Breast epithelium (tissue), 4 donors: ENCODE results near the gene CASQ1. TPM values are rescaled to one million over a fixed set of nuclear protein-coding genes. Genes with fewer than 3 reads are reported as not detected.

Experiments used
- DNase-seq, 2 donors: peaks; one replicate each; pipeline ENCODE4 v3.0.0-alpha.2; 2019; ENCODE audit warnings: low spot score in 2 of 2
- H3K27ac ChIP-seq, 2 donors: fragments of 200-600 bp; sonication (generic) in 1 of 2; one replicate each; pipeline ENCODE4 v1.5.1; 2016 to 2019; ENCODE audit warnings: mild to moderate bottlenecking in 1 of 2
- H3K27me3 ChIP-seq, 2 donors: fragments of 200-600 bp; sonication (generic) in 1 of 2; one replicate each; pipeline versions ENCODE4 v1.5.1 to v1.6.0; 2017 to 2019; ENCODE audit warnings: control low read depth in 1 of 2, mild to moderate bottlenecking in 1 of 2
- H3K36me3 ChIP-seq: fragments of 200-600 bp; one replicate; pipeline ENCODE4 v1.5.1; 2019
- H3K4me1 ChIP-seq, 2 donors: fragments of 200-600 bp; sonication (generic); one replicate each; pipeline ENCODE4 v1.5.1; 2016 to 2019; ENCODE audit warnings: control low read depth in 1 of 2
- H3K4me3 ChIP-seq, 3 donors: fragments of 200-600 bp; sonication (generic); 1 replicate in 2 of 3; 2 replicates in 1 of 3; pipeline ENCODE4 v1.5.1; 2016 to 2019; ENCODE audit warnings: mild to moderate bottlenecking in 3 of 3, moderate library complexity in 2 of 3
- H3K9me3 ChIP-seq, 2 donors: fragments of 200-600 bp; sonication (generic) in 1 of 2; one replicate each; pipeline ENCODE4 v1.5.1; 2016 to 2019; ENCODE audit warnings: control low read depth in 1 of 2
- CTCF ChIP-seq, 3 donors: fragments of 450-650 bp; IDR thresholded peaks; one replicate each; pipeline ENCODE4 v1.5.1; 2016 to 2017; ENCODE audit warnings: antibody characterized with exemption in 3 of 3, mild to moderate bottlenecking in 3 of 3, moderate library complexity in 3 of 3
- POLR2A ChIP-seq: fragments of 450-650 bp; IDR thresholded peaks from one replicate; pipeline ENCODE4 v1.6.1; 2016; ENCODE audit warnings: antibody characterized with exemption, mild to moderate bottlenecking, moderate library complexity
- POLR2AphosphoS5 ChIP-seq, 3 donors: sonication (generic); formaldehyde crosslinking; IDR thresholded peaks; one replicate each; pipeline ENCODE4 v1.6.1; 2017; ENCODE audit warnings: antibody characterized with exemption in 3 of 3
- intact Hi-C: fragments of 100-400 bp; cut with DNase I; formaldehyde crosslinking; loops from one replicate; pipeline ENCODE4 v1.15.1; 2023; ENCODE audit warnings: low total_unique reads
- total RNA-seq, 3 donors: library from RNA; depleted of rRNA; stranded (reverse); fragments of >200 nt; gene quantifications; one replicate each; pipeline ENCODE4 v1.1.0, GENCODE V29; 2016

CASQ1 gene
- total RNA-seq, 3 donors from 2014 or later = 0.59 TPM; not detected in 2

DNA sequence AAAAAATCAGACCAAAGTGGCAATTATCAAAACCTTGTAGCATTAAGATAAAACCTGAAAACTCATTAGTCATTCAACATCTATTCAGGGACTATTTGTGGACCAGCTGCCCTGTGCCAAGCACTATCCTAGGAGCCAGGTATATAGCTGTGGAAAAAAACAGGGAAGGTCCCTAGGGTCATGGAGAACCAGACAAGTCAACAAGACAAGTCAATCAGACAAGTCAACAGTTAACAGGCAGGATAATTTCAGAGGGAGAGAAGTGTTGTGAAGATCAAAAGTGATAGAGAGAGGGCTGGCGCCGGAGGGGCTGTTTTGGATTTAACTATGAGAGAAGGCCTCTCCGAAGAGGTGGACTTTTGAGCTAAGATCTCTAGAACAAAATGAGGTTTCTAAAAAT is 42.3 kb upstream of the CASQ1 start:
- no peaks in the 10 kb centered on the region for H3K9me3 ChIP-seq
- no peak overlapping the region for H3K4me3 ChIP-seq
- no peak for TF ChIP-seq POLR2A
- TF ChIP-seq POLR2AphosphoS5 (IDR thresholded peaks at IDR 0.05) = no peak
- TF ChIP-seq CTCF (IDR thresholded peaks at IDR 0.05) = no peak
- H3K27ac ChIP-seq = no peak overlapping the region
- H3K4me1 ChIP-seq = no peaks in the 10 kb centered on the region
- no peaks in the 10 kb centered on the region for H3K27me3 ChIP-seq
- no peaks in the 10 kb centered on the region for H3K36me3 ChIP-seq
- no peak for DNase-seq
- intact Hi-C loops = no loop called here

DNA sequence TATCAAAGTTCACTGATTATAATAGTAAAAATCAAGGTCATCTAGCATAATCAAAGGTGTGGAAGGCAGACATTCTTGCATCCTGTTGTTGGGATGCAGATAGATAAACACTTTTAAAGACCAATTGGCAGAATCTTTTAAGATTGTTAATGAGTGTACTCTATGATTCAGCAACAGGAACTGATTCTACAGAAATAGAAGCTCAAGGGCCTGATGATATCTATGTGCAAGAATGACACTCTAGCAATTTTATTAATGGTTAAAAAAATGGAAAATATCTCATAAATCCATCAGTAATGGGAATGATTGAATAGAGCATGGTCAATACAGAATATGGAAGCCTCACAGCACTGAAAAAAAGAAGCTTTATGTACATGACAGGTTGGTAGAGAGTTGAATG is 41.1 kb upstream of the CASQ1 start:
- Histone ChIP-seq H3K4me3 (no peak overlapping the region), H3K9me3 (no peaks in the 10 kb centered on the region), H3K4me1 (no peaks in the 10 kb centered on the region), H3K27me3 (no peaks in the 10 kb centered on the region), H3K36me3 (no peaks in the 10 kb centered on the region), H3K27ac (no peak overlapping the region)
- intact Hi-C loops = no loop called here
- TF ChIP-seq CTCF (IDR thresholded peaks at IDR 0.05) = no peak
- TF ChIP-seq POLR2A = no peak
- no peak for DNase-seq

GRCh38 chr1:160149716-160150115 is 40.7 kb upstream of the CASQ1 start:
- Histone ChIP-seq H3K27me3 (no peaks in the 10 kb centered on the region), H3K27ac (no peak overlapping the region), H3K4me1 (no peaks in the 10 kb centered on the region), H3K9me3 (no peaks in the 10 kb centered on the region), H3K36me3 (no peaks in the 10 kb centered on the region), H3K4me3 (no peak overlapping the region)
- no peak for DNase-seq
- no peak for TF ChIP-seq POLR2A
- no peak for TF ChIP-seq POLR2AphosphoS5 (IDR thresholded peaks at IDR 0.05)
- TF ChIP-seq CTCF (IDR thresholded peaks at IDR 0.05) = no peak
- intact Hi-C loops = no loop called here

GRCh38 chr1:160151303-160151702 is 39.1 kb upstream of the CASQ1 start, which contains the start of gene ATP1A4:
Gene ATP1A4, plus strand, starts transcription at chr1:160151603. Its CDS starts 438 bp downstream, at chr1:160152041.
- Histone ChIP-seq H3K4me1 (no peaks in the 10 kb centered on the region), H3K27ac (no peak within 1 kb of the TSS), H3K36me3 (no peaks in the 10 kb centered on the region), H3K4me3 (no peak within 1 kb of the TSS), H3K27me3 (no peaks in the 10 kb centered on the region), H3K9me3 (no peaks in the 10 kb centered on the region)
- intact Hi-C loops = no loop called here
- no peak for TF ChIP-seq POLR2AphosphoS5 (IDR thresholded peaks at IDR 0.05)
- DNase-seq = no peak

GRCh38 chr1:160154790-160155189 is 35.6 kb upstream of the CASQ1 start:
- H3K27ac ChIP-seq = no peak overlapping the region
- no peak for DNase-seq
- no peak overlapping the region for H3K4me3 ChIP-seq
- no peaks in the 10 kb centered on the region for H3K4me1 ChIP-seq
- TF ChIP-seq POLR2AphosphoS5 (IDR thresholded peaks at IDR 0.05) (no peak), CTCF (IDR thresholded peaks at IDR 0.05) (no peak), POLR2A (no peak)
- no peaks in the 10 kb centered on the region for H3K36me3 ChIP-seq
- H3K27me3 ChIP-seq = no peaks in the 10 kb centered on the region
- H3K9me3 ChIP-seq = no peaks in the 10 kb centered on the region
- intact Hi-C loops = no loop called here

DNA sequence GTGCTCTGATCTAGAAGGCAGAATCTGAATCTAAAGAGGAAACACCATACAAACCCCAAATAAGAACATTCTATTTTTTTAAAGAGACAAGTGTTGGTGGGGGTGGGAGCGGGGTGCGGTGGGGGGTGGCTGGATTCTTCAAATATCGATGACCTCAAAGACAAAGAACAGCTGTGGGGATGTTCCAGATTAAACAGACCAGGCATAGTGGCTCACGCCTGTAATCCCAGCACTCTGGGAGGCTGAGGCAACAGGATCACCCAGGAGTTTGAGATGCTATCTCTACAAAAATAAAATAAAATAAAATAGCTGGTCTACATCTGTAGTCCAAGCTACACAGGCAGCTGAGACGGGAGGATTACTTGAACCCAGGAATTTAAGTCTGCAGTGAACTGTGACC is 34.0 kb upstream of the CASQ1 start:
- Histone ChIP-seq H3K36me3 (no peaks in the 10 kb centered on the region), H3K4me3 (no peak overlapping the region), H3K9me3 (no peaks in the 10 kb centered on the region), H3K27me3 (no peaks in the 10 kb centered on the region), H3K4me1 (no peaks in the 10 kb centered on the region), H3K27ac (no peak overlapping the region)
- TF ChIP-seq POLR2A = no peak
- TF ChIP-seq CTCF (IDR thresholded peaks at IDR 0.05) = no peak
- TF ChIP-seq POLR2AphosphoS5 (IDR thresholded peaks at IDR 0.05) = no peak
- no peak for DNase-seq
- intact Hi-C loops = no loop called here
